ENCODE data around the gene STPG2.

The STPG2 gene

GRCh38 chr4:97892592-97893266 lies 250.5 kb downstream of the STPG2 start:
- Histone ChIP-seq H3K27ac (ENCODE audit: poor library complexity, severe bottlenecking) (no peak overlapping the region), H3K9me3 (ENCODE audit: severe bottlenecking) (no peaks in the 10 kb centered on the region), H3K36me3 (ENCODE audit: low read depth) (no peaks in the 10 kb centered on the region), H3K4me1 (ENCODE audit: insufficient read depth, poor library complexity, severe bottlenecking) (no peaks in the 10 kb centered on the region), H3K4me3 (ENCODE audit: severe bottlenecking) (no peak overlapping the region), H3K27me3 (ENCODE audit: insufficient read depth, poor library complexity, severe bottlenecking) (no peaks in the 10 kb centered on the region)
- no peak for TF ChIP-seq CTCF (IDR thresholded peaks at IDR 0.05; ENCODE audit: poor library complexity, severe bottlenecking)
- ATAC-seq (ENCODE audit: low read depth) (no peak), DNase-seq (ENCODE audit: low spot score) (no peak)

GRCh38 chr4:97879942-97880341 lies 263.3 kb downstream of the STPG2 start:
- TF ChIP-seq CTCF (IDR thresholded peaks at IDR 0.05; ENCODE audit: poor library complexity, severe bottlenecking): no peak
- no peak overlapping the region for H3K27ac ChIP-seq (ENCODE audit: poor library complexity, severe bottlenecking)
- no peaks in the 10 kb centered on the region for H3K9me3 ChIP-seq (ENCODE audit: severe bottlenecking)
- DNase-seq (ENCODE audit: low spot score): no peak
- no peaks in the 10 kb centered on the region for H3K27me3 ChIP-seq (ENCODE audit: insufficient read depth, poor library complexity, severe bottlenecking)
- no peak for ATAC-seq (ENCODE audit: low read depth)
- no peak overlapping the region for H3K4me3 ChIP-seq (ENCODE audit: severe bottlenecking)
- H3K36me3 ChIP-seq (ENCODE audit: low read depth): no peaks in the 10 kb centered on the region
- no peaks in the 10 kb centered on the region for H3K4me1 ChIP-seq (ENCODE audit: insufficient read depth, poor library complexity, severe bottlenecking)

GRCh38 chr4:97868097-97868496 lies 275.2 kb downstream of the STPG2 start:
- no peak overlapping the region for H3K27ac ChIP-seq (ENCODE audit: poor library complexity, severe bottlenecking)
- H3K27me3 ChIP-seq (ENCODE audit: insufficient read depth, poor library complexity, severe bottlenecking): no peaks in the 10 kb centered on the region
- TF ChIP-seq CTCF (IDR thresholded peaks at IDR 0.05; ENCODE audit: poor library complexity, severe bottlenecking): no peak

GRCh38 chr4:97867557-97868091 lies 275.7 kb downstream of the STPG2 start:
- TF ChIP-seq CTCF (IDR thresholded peaks at IDR 0.05; ENCODE audit: poor library complexity, severe bottlenecking): no peak
- Histone ChIP-seq H3K4me1 (ENCODE audit: insufficient read depth, poor library complexity, severe bottlenecking) (no peaks in the 10 kb centered on the region), H3K9me3 (ENCODE audit: severe bottlenecking) (no peaks in the 10 kb centered on the region), H3K27ac (ENCODE audit: poor library complexity, severe bottlenecking) (no peak overlapping the region), H3K4me3 (ENCODE audit: severe bottlenecking) (no peak overlapping the region), H3K36me3 (ENCODE audit: low read depth) (no peaks in the 10 kb centered on the region), H3K27me3 (ENCODE audit: insufficient read depth, poor library complexity, severe bottlenecking) (no peaks in the 10 kb centered on the region)
- ATAC-seq (ENCODE audit: low read depth) (no peak), DNase-seq (ENCODE audit: low spot score) (no peak)

More at GRCh38 chr4:97868097-97868496, 275.2 kb downstream of the STPG2 start:
- H3K9me3 ChIP-seq (ENCODE audit: severe bottlenecking): no peaks in the 10 kb centered on the region
- DNase-seq (ENCODE audit: low spot score) (no peak), ATAC-seq (ENCODE audit: low read depth) (no peak)
- H3K36me3 ChIP-seq (ENCODE audit: low read depth): no peaks in the 10 kb centered on the region
- H3K4me3 ChIP-seq (ENCODE audit: severe bottlenecking): no peak overlapping the region
- H3K4me1 ChIP-seq (ENCODE audit: insufficient read depth, poor library complexity, severe bottlenecking): no peaks in the 10 kb centered on the region

Data from RWPE2 (cell line).